NCI-H146 treated with DMSO at 0.1 percent for 48 hours (cell line): ENCODE data around the gene MLF2.
"Not testable (repeated sequence)": the region's sequence is repeated elsewhere in the genome, so short reads cannot be mapped to it uniquely, and the experiment has no call there.

Experiments used
- DNase-seq: peaks from one replicate; lab custom pipeline; 2025; ENCODE audit not compliant: unreplicated experiment; lab: John Stamatoyannopoulos, UW

MLF2 gene

DNA sequence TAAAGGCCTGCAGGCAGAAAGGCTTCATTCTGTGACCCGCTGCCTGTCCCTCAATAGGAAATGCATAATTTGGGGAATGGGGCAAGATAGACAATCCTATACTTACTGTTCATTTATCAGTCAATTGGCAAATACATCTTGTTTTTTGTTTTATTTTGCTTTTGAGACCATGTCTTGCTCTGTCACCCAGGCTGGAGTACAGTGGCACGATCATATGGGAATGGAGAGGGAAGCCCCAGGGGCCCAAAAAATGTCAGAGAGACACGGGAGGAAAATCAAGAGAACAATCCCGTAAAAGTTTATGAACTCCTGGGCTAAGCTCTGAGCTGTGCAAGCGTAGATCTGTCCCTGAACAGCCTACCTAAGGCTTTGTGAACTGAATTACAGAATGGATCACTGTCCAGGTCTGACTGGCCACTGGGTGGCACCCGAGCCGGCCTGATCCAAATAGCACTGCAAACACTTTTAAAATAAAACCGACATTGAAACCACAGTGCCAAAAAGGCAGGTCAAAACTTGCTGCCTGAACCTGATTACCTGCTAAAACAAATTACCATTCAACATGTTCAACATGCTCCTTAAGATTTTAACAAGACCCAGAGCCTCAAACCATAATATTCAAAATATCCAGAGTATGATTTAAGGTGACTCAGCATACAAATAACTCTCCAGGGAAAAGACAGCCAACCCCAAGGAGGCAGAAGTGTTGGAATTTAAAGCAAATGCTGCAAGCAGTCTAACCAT lies 17.3 kb downstream of the MLF2 start:
- peak; percentile 70 for DNase-seq

DNA sequence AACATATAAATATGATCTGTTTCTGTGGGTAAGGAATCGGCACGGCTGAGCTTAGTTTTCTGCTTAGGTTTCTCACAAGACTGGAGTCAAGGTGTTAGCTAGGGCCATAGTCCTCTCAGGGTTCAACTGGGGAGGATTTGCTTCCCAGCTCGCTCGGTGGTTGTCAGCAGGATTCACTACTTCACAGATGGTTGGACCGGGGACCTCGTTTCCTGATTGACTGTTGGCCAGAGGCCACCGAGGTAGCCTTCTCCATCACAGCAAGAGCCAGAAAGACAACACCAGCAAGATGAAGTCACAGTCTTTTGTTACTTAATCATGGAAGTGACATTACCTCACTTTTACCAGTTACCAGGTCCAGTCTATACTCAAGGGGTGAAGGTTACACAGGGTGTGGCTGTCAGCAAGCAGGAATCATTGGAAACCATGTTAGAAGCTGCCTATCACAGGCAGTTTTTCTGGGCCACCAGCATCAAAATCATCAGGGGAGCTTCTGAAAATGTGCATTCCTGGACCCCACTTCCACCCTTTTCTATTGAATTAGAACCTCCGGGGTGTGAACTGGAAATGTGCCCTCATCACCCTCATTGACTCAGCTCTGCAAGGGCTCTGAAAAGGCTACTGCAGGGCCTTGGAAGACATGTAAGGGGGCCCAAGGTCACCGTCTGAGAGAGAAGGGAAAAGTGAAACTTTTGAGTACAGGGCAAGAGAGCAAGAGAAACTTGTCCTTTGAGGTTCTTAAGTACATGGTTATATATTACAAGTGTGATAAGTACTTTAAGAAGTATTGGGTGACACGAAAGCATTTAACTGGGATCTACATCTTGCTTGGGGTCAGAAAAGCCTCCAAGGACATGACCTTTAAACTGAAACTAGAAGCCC lies 18.2 kb downstream of the MLF2 start:
- no peak for DNase-seq

GRCh38 chr12:6730169-6730568 lies 22.8 kb downstream of the MLF2 start:
- no peak for DNase-seq

DNA sequence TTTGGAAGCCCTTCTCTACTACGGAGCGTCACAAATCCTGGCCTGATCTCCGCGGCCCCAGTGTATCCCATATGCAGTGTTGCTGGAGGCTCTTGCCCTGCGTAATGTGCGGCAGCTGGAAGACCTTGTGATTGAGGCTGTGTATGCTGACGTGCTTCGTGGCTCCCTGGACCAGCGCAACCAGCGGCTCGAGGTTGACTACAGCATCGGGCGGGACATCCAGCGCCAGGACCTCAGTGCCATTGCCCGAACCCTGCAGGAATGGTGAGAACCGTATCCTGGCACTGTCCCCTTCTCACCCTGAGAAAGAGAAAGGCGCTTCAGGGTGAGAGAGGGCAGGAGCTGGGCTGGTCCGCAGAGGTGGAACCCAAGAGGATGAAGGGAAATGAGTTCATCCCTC lies 23.8 kb downstream of the MLF2 start:
- DNase-seq, result no peak

GRCh38 chr12:6725350-6725749 lies 27.6 kb downstream of the MLF2 start:
- no peak for DNase-seq

DNA sequence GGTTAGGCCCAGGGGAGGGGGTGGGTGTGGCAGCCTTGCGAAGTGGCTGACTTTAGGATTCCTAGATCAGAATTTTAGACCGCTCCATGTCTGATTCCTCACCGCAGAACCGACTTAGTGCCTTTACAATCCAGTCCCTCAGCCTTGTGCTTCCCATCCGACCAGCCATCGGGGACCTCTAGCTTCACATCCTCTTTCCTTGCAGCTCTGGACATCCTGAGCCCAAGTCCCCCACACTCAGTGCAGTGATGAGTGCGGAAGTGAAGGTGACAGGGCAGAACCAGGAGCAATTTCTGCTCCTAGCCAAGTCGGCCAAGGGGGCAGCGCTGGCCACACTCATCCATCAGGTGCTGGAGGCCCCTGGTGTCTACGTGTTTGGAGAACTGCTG lies 28.5 kb downstream of the MLF2 start:
- peak; percentile 73 for DNase-seq

DNA sequence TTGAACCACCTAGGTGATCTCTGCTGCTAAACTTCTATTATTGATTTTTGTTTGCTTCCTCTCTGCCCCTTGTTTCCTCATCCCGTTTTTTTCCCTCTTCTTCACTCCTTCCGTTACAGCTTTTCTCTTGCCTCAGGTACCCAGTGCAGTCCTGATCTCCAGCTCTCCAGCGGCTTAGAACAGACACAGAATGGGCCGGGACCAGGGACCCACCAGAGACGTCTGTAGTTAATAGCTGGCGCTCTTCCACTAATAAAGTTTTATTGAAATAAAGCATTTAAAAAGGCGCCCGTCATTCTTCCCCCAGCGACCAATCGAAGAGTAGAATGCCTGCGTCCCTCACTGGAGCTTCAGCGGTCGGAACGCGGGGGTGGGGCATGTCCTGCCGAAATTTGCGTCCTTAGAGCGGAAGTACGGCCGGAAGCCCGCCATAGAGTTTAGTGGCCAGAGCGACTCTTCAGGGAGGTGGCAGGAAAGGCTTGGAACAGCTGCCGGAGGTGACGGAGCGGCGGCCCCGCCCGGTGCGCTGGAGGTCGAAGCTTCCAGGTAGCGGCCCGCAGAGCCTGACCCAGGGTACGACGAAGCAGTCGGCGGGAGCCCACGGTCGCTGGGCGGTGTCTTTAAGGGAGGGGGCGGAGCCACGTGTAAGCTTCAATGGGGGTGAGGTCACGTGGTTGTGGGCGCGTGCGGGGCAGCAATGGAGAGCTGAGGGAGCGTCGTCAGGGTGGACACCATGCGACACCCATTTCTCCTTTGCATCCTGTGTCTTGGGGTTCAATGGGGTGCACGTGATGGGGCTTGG lies 29.1 kb downstream of the MLF2 start, which contains the start of gene COPS7A:
COPS7A (plus strand) TSS at position 440 of the 802 bp plus-strand sequence. CDS start 611 bp downstream, outside the sequence.
- DNase-seq, result peak; percentile 100

- no peak for DNase-seq
Measured at GRCh38 chr12:6722863-6723262, 30.1 kb downstream of the MLF2 start.

GRCh38 chr12:6716874-6717437 lies 36.0 kb downstream of the MLF2 start:
- DNase-seq, result no peak

GRCh38 chr12:6716031-6716873 lies 36.7 kb downstream of the MLF2 start:
- not testable (repeated sequence) for DNase-seq

GRCh38 chr12:6708960-6709394 lies 44.0 kb downstream of the MLF2 start:
- no peak for DNase-seq

DNA sequence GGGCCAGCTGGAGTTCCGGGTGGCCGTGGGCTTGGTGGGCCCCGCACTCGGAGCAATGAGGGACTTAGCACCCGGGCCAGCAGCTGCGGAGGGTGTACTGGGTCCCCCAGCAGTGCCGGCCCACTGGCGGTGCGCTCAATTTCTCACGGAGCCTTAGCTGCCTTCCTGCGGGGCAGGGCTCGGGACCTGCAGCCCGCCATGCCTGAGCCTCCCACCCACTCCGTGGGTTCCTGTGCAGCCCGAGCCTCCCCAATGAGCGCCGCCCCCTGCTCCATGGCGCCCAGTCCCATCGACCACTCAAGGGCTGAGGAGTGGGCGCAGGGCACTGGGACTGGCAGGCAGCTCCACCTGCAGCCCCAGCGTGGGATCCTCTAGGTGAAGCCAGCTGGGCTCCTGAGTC lies 44.6 kb downstream of the MLF2 start:
- not testable (repeated sequence) for DNase-seq

- peak; percentile 93 for DNase-seq
Measured at GRCh38 chr12:6703631-6704030, 49.3 kb downstream of the MLF2 start.

DNA sequence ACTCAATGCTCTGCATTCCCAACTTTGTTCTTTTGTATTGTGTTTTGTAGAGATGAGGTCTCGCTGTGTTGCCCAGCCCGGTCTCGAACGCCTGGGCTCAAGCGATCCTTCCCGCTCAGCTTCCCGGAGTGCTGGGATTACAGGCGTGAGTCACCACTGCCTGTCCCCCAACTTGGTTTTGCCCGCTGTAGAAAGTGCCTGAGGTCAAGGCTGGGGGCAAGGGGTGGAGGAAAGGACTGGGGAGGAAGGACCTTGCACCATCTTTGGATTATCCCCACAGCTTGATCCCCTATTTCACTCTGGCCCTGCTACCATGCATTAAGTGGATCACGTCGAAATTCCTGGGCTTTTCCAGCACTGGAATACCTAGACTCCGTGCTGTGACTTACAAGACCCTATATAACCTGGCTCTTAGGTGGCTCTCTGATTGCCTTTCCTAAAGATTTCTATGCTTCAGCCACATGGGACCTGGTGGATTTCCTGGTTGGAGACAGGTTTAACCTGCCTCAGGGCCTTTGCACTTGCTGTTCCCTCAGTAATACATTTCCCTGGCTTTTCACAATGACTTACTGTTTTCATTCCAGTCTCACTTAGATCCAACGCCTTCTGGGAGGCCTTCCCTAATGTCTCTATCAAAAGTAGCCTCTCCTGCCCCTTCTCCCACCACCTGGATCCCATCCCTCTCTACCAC lies 51.7 kb downstream of the MLF2 start:
- DNase-seq, result no peak

DNA sequence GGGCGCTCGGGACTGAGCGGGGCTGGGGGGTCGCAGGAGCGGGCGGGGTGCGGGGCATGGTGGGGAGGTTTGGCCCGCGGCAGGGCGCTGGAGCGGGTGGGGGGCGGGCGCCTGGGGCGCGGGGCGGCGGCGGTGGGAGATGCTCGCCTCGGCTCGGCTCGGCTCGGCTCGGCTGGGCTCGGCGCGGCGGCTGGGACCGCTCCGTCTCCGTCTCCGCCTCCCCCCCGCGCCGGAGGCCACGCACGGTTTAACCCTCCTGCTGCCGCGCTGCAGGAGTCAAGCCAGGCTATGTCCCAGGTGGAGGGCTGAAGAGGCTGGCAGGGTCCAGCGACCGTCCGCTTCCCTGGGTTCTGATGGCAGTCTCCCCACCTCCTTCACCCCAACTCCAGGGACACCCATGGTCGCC lies 52.3 kb downstream of the MLF2 start, which contains the start of gene PIANP:
PIANP (minus strand) TSS at position 170 of the 406 bp plus-strand sequence. CDS start 2,754 bp downstream, outside the sequence.
- DNase-seq, result peak; percentile 34

DNA sequence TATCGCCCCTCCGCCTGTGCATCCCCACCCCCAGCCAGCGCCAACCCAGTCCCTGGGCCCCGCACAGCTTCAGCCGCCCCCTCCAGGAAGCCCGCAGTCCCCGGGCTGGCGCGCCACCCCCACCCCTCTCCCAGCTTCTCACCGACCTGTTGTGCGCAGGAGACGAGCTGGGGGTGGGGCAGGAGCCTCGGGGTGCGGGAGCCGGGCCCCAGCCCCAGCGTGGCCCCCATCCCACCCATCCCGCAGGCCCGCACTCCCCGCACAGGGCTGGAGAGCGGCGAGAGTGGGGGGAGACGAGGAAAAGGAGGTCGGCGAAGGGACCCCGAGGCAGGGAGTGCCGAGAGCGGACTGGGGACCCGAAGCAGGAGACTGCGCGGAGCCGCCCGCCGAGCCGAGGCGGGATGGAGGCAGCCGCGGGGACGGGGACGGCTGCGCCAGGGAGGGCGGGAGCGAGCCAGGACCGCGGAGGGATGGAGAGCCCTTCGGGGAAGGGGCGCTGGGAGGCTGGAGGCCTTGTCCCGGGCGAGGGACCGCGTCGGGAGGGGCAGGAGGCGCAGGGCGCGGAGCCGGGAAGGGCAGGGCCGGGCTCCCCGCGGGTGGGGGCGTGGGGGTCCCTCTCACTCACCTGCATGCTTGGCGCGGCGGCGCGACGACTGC lies 52.8 kb downstream of the MLF2 start:
- peak; percentile 32 for DNase-seq

GRCh38 chr12:6699259-6699988 lies 53.5 kb downstream of the MLF2 start:
- no peak for DNase-seq
